ENCODE results near the gene SUSD4.

DNA sequence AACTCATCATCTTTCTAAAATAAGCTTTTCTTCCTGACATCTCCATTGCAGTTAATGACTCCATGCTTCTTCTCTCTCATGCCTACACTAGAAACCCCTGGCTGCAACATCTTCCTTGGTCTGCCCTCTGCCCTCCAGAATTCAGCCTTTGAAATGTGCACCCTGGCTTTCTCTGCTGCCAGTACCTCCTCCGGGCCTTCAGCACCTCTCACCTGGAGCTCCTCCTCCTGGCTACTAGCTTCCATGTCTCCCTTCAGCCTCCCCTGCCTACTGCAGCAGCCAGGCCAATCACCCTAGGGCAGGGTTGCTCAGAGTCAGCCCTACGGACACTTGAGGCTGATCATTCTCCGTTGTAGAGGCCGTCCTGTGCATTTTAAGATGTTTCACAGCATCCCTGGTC, 18.3 kb downstream of the SUSD4 start:
- TF ChIP-seq BHLHE40 (IDR thresholded peaks at IDR 0.05; ENCODE audit: low read depth, low read length) = no peak
- TF ChIP-seq, protein P1, sequence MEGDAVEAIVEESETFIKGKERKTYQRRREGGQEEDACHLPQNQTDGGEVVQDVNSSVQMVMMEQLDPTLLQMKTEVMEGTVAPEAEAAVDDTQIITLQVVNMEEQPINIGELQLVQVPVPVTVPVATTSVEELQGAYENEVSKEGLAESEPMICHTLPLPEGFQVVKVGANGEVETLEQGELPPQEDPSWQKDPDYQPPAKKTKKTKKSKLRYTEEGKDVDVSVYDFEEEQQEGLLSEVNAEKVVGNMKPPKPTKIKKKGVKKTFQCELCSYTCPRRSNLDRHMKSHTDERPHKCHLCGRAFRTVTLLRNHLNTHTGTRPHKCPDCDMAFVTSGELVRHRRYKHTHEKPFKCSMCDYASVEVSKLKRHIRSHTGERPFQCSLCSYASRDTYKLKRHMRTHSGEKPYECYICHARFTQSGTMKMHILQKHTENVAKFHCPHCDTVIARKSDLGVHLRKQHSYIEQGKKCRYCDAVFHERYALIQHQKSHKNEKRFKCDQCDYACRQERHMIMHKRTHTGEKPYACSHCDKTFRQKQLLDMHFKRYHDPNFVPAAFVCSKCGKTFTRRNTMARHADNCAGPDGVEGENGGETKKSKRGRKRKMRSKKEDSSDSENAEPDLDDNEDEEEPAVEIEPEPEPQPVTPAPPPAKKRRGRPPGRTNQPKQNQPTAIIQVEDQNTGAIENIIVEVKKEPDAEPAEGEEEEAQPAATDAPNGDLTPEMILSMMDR (conservative IDR thresholded peaks at IDR 0.05; ENCODE audit: low read depth, low read length) = no peak
- TF ChIP-seq CEBPB (IDR thresholded peaks at IDR 0.05; ENCODE audit: low read depth, low read length) = no peak
- TF ChIP-seq POLR2A (IDR thresholded peaks at IDR 0.05; ENCODE audit: low read depth, low read length) = no peak
- no peak for TF ChIP-seq MAFK (IDR thresholded peaks at IDR 0.05; ENCODE audit: low read depth, low read length)
- no peak for TF ChIP-seq RAD21 (IDR thresholded peaks at IDR 0.05; ENCODE audit: low read length)
- TF ChIP-seq, protein P2, sequence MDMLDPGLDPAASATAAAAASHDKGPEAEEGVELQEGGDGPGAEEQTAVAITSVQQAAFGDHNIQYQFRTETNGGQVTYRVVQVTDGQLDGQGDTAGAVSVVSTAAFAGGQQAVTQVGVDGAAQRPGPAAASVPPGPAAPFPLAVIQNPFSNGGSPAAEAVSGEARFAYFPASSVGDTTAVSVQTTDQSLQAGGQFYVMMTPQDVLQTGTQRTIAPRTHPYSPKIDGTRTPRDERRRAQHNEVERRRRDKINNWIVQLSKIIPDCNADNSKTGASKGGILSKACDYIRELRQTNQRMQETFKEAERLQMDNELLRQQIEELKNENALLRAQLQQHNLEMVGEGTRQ (IDR thresholded peaks at IDR 0.05; ENCODE audit: low read depth, low read length) = no peak
- no peak for TF ChIP-seq MAZ (IDR thresholded peaks at IDR 0.05; ENCODE audit: borderline replicate concordance, low read depth, low read length)
- TF ChIP-seq FOS (IDR thresholded peaks at IDR 0.05; ENCODE audit: low read depth, low read length) = no peak
- TF ChIP-seq RFX5 (IDR thresholded peaks at IDR 0.05; ENCODE audit: low read depth, low read length) = no peak
- TF ChIP-seq SMC3 (IDR thresholded peaks at IDR 0.05; ENCODE audit: low read depth, low read length) = no peak
- no peak for TF ChIP-seq NFE2L2 (IDR thresholded peaks at IDR 0.05; ENCODE audit: low read depth, low read length)
- TF ChIP-seq MXI1 (IDR thresholded peaks at IDR 0.05; ENCODE audit: borderline replicate concordance, low read depth, low read length) = no peak
- TF ChIP-seq RCOR1 (IDR thresholded peaks at IDR 0.05; ENCODE audit: insufficient replicate concordance, low read length) = no peak
